Activated CD4-positive, alpha-beta T cell treated with anti-CD3 and anti-CD28 coated beads, Interleukin-10, Interleukin-2, amounts not matched to agents 100 ng/mL and 50 ng/mL, durations not matched to agents 16 hours and 8 hours (primary cell): Measurements from ENCODE around the gene LRCH3.

Experiments
- DNase-seq: peaks from one replicate; pipeline ENCODE4 v3.0.0-alpha.2; 2020

LRCH3 gene

DNA sequence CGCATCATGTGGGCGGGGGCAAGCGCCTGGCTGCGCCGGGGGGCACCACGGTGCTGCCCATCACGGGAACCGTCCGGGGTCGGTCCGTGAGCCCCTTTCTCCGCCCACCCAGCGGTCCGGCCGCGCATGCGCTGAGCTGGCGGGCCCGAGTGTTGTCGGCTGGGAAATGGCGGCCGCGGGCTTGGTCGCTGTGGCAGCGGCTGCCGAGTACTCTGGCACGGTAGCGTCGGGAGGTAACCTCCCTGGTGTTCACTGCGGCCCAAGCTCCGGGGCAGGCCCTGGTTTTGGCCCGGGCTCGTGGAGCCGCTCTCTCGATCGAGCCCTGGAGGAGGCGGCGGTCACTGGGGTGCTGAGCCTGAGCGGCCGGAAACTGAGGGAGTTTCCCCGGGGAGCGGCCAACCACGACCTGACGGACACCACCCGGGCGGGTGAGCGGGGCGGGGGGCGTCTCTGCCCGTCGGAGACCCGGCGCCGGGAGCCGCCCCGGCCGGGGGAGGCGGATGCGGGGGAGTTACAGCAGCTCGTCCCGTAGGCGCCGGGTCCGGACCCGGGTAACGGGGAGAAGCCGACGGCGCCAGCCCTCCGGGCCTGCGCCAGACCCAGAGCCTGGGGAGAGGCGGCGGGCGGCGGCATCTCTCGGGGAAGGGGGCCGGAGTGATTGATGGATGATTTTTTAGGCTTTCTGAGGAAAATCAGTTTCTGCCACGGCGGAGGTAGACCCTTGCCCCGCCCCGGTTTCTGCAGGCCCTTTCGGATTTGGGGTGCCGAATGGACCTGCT, at the start of gene LRCH3:
Gene LRCH3 (plus strand): TSS at position 142 of the 779 bp plus-strand sequence. CDS start 25 bp downstream, at position 167.
- peak; percentile 90 for DNase-seq

DNA sequence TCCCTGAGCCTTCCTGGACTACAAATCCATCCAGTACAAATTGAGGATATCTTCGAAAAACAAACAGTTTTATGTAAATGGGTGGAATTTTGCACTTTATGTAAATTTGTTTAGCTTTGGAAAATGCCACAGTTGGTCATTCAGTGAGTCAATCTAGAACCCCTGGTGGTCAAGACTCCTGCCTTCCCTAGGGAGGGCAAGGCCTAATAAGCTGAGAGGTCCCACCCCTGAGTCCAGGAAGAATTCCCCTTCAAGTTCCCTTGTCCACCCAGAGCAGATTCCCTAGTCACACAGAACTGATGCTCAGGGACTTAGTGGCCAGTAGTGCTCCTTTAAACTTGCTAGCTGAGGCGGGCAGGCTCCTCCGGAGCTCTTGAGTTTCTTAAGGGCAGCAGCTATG, 48.3 kb upstream of the LRCH3 start:
- DNase-seq = no peak

DNA sequence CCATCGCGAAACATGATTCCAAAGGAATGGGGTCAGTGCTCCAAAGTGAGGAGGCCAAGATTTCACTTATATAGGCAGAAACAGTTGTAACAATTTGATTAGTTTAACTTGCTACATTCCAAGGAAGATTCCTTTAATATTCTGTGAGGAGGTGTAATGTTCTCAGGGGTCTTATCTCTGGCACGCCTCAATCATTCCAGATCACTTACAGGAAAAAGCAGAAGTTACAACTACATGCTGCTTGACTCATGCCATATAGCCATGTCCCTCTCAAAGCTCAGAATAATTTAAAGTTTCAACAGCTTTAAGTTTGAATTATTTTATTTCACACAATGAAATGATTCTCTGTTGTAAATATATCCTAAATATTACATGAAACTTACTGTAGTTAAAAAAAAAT, 44.8 kb upstream of the LRCH3 start:
- DNase-seq = no peak

DNA sequence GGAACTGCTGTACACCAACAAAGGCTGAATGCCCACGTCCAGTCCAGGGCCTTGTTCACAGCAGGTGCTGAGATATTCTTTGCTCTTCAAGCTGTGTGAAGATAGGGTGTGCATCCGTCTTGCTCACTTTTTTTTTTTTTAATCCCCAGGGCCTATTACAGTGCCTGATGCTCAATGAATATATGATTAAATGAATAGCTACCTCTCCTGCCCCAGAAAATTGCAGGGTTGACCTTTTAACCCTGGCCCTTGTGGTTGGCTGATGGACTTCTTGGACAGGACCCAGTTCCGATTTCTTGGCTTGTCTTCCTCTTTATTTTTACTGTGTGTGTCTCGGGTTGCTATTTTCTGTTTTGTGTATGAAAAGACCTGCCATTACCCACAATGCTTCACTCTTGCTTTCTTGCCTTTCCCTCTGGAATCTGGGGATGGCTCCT, 44.2 kb upstream of the LRCH3 start:
- DNase-seq = no peak

DNA sequence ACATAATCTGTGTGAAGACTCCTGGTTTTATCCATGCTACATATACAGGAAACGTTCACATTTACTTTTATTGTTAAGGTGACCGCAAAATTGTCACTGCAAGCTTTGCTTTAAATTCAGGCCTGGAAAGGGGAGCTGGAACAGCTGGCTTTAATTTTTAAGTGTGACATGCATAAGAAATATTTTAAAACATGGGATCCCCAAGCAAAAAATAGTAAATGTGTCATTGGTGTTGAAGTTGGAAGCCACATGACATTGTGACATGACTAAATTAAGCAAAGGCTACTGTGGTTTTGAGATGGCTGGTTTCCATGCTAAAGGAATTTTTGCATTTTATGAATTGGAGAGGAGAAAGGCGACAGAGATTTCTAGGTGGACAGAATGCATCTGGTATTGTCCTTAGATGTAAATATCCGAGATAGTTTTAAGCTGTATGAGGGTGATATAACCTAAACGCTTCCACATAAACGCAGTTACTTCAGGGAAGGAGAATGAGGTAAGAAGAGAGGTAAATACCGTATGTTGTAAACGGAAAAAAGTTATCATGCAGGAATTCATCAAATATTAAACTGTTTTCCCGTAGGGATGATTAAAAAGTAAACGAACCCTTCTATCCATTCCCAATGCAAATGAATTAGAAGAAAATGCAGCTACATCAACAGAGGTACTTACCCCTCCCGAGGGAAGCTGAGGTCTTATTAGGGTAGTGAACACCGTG, 42.3 kb upstream of the LRCH3 start:
- DNase-seq = no peak

DNA sequence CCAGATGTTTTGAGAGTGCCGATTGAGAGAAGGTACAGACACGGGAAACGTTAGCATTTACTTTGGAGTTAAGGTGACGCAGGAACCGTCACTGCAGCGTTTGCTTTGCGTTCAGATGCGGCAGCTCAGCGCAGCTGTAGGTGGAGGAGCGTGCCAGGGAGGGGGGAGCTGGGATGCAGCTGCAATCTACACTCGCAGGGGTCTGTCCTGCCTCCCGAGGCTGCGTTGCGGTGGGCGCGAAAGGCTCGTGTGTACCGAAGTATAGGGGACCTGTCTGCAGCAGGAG, 41.8 kb upstream of the LRCH3 start:
- DNase-seq = peak; percentile 56

DNA sequence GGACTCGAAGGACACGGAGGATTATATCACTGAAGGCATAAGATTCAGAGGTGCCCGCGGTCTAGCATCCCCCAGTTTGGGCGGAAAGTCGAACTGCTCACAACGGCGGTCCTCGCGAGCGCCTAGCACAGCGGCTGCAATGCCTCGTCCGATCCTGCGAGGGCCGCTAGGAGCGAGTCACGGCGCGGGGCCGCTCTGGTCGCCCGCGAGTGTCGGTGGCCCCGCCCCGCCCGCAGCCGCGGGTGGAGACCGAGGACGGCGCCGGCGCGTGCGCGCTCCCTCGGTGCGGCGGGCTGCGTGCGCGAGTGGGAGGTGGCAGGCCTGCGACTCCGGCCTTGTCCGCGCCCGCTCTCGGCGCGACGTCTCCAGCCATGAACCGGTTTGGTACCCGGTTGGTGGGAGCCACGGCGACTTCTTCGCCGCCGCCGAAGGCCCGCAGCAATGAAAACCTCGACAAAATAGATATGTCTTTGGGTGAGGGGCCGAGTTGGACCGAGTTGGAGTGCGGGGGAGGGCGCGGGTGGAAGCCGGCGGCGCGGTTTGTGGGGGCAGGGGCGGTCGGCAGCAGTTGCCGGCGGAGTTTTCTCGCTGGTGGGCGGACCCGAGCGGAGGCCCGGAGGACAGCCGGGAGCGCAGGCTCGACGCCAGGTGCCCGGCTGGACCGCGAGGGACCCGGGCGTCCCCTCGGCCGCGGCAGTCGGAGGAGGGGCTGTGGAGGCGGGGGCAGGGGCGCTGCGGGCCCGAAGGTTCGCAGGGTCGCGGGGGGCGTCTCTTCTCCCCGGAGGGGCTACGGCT, 41.3 kb upstream of the LRCH3 start, which contains the start of gene FYTTD1:
Gene FYTTD1 (plus strand): TSS at position 283 of the 795 bp plus-strand sequence. CDS start 89 bp downstream, at position 372.
- DNase-seq = peak; percentile 88

DNA sequence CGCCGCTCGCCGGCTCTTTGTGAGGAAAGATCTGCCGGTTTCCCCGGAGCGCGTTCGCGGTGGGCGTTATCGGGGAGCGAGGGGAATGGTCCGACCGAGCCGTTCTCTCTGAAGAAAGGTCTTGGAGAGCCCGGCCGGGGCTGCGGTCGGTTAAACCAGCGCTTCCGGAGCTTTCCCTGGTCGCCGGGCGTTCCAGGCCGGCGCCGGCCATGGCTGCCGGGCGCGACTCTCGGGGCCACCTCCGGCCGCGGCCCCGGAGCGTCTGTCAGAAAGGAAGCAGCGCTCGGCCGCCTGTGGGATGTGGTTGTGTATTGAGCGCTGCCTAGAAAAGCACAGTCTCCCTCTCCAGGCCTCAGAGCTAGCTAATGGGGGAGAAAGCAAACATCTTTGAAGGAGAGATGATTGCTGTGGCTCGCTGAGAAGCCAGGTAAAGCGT, 40.6 kb upstream of the LRCH3 start:
- peak; percentile 75 for DNase-seq

DNA sequence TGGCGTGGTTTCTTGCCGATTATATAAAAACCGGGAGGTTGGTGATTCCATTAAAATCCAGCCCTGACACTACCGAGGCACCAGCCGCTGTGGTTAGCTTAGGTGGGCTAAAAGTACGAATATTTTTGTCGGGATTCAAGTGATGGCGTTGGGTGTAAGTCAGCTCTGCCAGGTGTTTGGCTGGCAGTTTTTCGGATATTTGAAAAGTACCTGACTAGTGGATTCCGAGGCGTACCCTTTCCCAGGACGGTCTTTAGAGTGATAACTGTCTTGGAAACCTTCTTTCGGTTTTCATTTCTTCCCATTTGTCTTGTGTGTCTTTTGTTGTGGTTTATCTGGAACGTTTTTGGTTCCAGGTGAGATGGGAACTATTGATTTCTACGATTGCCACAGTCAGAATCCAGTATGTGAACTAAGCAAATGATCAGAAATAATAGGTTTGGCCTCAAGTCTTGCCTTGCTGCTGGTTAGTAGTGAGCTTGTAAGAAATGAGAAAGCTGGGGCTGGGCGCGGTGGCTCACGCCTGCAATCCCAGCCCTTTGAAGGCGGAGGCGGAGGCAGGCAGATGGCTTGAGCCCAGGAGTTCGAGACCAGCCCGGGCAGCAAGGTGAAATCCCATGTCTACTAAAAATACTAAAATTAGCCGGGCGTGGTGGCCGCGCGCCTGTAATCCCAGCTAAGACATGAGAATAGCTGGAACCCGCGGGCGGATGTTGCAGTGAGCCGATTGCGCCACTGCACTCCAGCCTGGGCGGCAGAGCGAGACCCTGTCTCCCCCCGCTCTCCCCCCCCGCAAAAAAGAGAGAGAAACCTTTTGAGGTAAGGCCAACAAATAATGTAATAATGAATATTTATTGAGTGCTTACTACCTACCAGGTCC, 40.0 kb upstream of the LRCH3 start:
- peak; percentile 46 for DNase-seq

DNA sequence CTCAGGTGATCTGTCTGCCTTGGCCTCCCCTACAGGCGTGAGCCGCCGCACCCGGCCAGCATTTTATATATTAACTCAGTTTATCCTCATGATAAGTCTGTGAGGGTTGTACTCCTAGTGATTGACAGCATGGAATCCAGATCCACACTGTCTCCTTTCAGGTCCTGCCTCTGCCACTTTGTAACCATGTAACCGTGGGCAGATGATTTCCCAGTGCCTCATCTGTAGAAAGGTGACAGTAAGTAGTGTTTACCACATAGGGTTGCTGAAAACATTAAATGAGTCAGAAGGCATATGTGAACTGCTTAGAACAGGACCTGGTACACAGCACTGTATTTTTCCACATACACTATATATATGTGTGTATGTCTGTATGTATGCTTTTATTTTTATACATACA, 38.9 kb upstream of the LRCH3 start:
- DNase-seq = peak; percentile 14

DNA sequence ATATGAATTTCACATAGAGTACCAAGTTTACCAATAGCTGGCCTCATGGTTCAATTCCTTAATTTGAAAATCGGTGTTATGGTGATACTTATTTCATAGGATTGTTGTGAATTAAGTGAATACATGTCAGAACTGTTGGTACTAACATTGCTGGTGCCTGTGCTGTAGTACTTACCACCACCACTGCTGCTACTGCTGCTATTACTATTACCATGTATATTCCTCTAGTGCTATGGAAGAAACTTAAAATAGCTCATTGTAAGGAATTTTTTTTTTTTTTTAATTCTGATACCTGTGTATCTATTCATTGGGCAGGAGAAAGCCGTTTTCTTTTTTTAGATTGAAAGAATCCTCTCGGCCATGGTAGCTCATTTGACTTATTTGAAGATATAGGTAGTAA, 37.8 kb upstream of the LRCH3 start:
- DNase-seq = no peak

DNA sequence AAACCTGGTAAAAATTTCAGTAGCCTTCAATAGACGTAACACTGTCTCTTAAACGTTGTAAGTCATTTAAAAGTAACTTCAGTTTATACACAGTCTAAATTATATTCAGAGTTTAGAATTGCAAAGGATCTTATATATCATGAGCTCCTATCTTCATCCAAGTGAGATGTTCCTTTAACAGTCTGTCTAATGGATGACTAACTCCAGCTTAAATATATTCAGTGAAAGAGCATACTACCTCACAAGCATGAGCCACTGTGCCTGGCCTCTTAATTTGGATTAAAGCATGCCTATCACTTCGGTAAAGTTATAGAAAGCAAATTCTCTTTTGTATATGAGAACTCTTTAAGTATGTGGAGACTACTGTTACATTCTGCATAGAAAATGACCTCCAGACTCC, 34.4 kb upstream of the LRCH3 start:
- DNase-seq = no peak

DNA sequence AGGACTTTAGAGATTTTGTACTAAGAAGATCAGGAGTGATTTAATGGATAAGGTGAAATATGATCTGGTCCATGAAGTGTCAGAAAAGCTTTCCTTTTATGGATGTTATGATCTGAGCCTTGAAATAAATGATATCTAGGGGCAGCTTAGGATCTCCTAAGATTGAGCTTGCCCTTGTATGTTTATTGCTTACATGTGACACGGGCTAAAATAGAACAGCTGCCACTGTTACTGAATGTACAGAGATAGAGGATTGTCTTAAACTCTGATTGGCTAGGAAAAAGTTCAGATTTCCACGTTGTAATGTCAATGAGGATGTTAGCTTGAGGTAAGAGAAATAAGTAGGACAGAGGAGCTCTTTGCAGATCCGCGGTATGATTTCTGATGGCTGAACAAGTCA, 32.5 kb upstream of the LRCH3 start:
- DNase-seq = no peak

DNA sequence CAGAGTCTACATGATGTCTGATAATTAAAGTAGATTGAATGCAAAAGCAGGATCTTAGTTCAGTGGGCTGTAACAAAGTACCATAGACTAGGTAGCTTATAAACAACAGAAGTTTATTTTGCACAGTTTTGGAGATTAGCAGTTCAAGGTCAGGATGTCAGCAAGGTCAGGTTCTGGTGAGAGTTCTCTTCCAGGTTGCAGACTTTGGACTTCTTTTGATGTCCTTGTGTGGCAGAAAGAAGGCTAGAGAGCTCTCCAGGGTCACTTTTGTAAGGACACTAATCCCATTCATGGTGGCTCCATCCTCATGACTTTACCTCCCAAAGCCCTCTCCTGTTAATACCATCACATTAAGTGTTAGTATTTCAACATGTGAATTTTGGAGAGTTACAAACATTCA, 29.3 kb upstream of the LRCH3 start:
- no peak for DNase-seq

DNA sequence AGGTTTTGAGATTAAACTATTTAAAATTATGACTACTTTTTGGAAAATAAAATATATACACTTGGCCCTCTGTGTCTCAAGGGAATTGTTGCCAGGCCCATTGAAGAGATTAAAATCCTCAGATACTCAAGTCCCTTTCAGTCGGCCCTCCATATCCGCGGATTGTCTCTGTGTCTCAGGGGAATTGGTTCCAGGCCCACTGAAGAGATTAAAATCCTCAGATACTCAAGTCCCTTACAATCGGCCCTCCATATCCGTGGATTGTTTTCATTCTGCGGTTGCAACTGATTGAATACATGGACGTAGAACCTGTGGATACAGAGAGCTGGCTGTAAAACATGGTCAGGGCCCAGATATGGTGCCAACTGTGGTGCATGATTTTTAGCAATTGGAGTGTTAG, 15.7 kb upstream of the LRCH3 start:
- DNase-seq = no peak

DNA sequence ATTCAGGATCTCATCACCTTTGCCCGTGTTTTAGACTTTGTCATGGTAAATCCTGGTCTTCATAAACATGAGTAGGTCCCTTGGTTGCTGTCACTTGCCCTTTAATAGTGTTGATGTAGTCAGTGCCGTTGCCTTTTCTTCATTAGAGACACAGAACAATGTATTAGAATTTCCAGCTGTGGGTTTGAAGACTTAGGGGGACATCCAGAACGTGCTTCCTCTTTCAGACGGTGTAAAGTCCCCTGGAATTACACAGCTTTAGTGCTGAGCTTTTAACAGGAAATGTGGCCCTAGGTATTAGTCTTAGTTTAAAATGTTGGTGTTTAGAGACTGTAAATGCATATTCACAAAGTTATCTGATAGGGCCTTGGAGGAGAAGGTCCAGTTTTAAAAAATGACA, 8.8 kb upstream of the LRCH3 start:
- no peak for DNase-seq

DNA sequence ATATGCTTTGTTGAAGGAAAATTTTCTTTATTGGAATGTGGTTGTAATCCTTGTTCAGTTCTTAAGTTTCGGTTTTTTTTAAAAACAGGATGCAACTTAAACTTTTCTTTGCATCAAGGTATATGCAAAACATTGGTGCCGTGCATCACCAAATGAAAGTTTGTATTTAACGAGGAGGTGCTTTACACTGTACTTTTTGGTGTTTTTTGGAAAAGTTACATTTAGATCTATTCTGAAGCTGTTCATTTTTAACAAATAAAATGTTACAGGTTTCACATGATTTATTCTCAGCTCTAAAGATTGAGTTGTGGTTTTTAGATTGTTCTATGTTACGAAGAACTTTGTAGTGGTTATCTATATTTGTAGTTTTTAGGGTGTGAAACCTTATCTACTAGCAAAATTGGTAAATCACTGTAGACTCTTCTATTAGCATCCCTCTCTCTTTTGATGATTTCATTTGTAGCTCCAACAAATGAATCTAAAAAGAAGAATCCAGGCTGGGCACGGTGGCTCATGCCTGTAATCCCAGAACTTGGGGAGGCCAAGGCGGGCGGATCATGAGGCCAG, 7.0 kb upstream of the LRCH3 start:
- DNase-seq = no peak

DNA sequence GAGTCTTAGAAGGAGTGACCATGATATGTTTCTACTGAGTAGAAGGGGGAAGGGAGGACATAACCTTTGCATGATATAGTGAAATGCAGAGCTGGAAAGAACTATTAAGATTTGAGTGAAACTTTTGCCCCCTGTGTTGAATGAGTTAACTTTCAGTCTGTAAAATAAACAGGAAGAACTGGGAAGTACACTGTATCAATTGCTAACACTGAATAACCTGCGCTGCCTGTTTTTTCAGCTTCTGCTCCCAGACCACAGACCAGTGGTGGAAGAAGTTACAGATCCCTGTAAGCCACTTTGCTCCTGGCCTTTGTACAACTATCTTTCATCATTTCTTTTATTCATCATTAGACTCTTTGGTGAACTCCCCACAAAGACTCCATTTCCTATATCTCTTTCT, 3.6 kb upstream of the LRCH3 start:
- DNase-seq = no peak

DNA sequence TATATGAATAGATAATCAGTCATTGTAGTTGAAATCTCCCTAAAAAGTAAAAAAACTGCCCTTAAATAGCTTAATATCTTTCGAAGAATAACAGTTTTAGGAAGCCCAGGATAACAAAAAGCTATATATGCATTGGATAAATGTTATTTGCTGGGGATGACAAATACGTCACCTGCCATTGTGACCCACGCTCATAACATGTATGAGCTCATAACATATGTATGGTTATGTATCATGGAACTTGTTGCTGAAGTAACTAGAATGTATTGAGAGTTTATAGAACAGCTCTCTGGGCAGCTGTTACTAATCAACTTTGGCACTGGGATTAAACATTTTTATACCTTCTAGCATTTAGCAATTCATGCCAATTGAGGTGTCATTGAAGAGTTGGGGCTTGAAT, 1.7 kb upstream of the LRCH3 start:
- DNase-seq = no peak

DNA sequence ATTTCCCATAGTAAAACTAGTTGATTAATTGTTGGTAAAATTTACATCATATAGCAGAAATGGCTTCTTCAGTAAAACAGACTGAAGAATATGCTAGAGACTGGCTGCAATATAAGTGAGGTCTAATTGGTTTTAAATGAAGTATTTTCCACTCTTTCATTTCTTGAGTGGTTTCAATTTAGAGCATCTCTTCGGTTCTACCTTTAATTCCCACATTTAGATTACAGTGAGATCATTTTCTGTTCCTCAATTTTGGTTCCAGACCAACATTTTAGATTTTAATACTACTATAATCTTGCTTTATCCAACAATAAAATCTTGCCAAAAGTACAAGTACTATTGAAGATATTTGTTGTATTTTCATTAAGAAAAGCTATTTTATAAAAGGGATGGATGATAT, 1.0 kb upstream of the LRCH3 start:
- DNase-seq = no peak

DNA sequence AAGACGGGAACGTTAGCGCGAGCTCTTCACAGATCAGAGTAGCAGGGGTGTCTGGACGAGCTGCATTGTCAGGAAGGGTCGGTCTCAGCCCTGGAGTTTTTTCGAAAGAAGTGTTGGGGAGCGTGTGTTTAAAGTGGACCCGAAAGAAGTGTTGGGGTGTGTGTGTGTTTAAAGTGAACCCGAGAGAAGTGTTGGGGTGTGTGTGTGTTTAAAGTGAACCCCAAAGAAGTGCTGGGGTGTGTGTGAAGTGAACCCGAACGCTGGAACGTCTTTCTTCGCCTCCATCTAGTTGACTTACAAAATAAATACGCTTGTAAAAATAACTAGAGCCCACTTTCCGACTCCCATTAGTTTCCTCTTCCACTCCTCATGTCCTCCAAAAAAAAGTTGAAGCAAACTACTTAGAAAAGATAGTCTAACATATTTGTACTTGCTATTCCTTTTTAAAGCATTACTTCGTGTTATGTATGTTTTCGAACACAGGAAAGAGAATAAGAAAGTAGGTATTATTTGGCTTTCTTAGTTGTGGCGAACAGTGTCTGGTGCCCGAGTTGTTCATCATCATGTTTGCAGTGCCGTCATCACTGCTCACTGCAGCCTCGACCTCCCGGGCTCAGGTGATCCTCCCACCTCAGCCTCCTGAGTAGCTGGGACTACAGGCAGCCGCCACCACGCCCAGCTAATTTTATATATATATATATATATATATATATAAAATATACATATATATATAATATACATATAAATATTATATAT, 1.0 kb downstream of the LRCH3 start:
- peak; percentile 47 for DNase-seq

DNA sequence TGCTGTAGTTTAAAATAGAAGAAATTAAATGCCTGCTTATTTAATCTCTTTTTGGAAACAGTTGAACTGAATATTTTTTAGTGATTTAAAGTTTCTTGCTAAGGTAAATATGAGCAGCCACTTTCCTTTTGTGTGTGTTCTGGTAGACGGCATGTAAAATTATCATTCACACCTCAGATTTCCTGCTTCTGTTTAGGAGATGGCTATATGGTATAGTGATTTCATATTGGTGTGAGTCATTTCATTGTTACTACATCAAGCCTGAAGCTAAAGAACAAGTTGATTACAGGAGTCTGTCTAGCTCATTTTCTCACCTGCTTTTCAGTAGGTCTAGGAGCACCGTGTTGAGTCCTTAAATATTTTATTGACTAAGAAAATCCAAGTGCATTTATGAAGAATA, 2.2 kb downstream of the LRCH3 start:
- peak; percentile 82 for DNase-seq
